Neural progenitor cell (in vitro differentiated cells): ENCODE measurements around the gene KRT37. TPM values are rescaled to one million over a fixed set of nuclear protein-coding genes. Genes with fewer than 3 reads are reported as not detected.

Experiments
- DNase-seq: peaks from one replicate; pipeline ENCODE4 v3.0.0-alpha.2; 2016; ENCODE audit warnings: low spot score
- H2AFZ ChIP-seq: fragments of 200-600 bp; sonication (generic); replicated peaks from 2 replicates; pipeline ENCODE4 v1.6.1; 2016; ENCODE audit warnings: antibody characterized with exemption
- H3F3A ChIP-seq: fragments of 200-600 bp; sonication (generic); 2 replicates; pipeline ENCODE4 v1.6.1; 2016; ENCODE audit warnings: antibody characterized with exemption, low read depth
- H3K27ac ChIP-seq: fragments of 200-600 bp; sonication (generic); 2 replicates; pipeline ENCODE4 v1.5.1; 2016; ENCODE audit warnings: mild to moderate bottlenecking
- H3K27me3 ChIP-seq: fragments of 200-600 bp; sonication (generic); 2 replicates; pipeline ENCODE4 v1.6.1; 2016; ENCODE audit warnings: mild to moderate bottlenecking, moderate library complexity
- H3K36me3 ChIP-seq: fragments of 200-600 bp; sonication (generic); 2 replicates; pipeline ENCODE4 v1.5.1; 2016
- H3K4me1 ChIP-seq: fragments of 200-600 bp; sonication (generic); 2 replicates; pipeline ENCODE4 v1.6.1; 2016; ENCODE audit warnings: mixed run types
- H3K4me2 ChIP-seq: fragments of 200-600 bp; sonication (generic); 2 replicates; pipeline ENCODE4 v1.6.1; 2016
- H3K4me3 ChIP-seq: fragments of 200-600 bp; sonication (generic); 2 replicates; pipeline ENCODE4 v1.5.1; 2016
- H3K79me2 ChIP-seq: fragments of 200-600 bp; sonication (generic); 2 replicates; pipeline ENCODE4 v1.6.1; 2016; ENCODE audit warnings: low read depth
- H3K9ac ChIP-seq: fragments of 200-600 bp; sonication (generic); 2 replicates; pipeline ENCODE4 v1.6.1; 2016
- H3K9me3 ChIP-seq: fragments of 200-600 bp; sonication (generic); 2 replicates; pipeline ENCODE4 v1.5.1; 2016; ENCODE audit warnings: low read depth
- H4K20me1 ChIP-seq: fragments of 200-600 bp; sonication (generic); 2 replicates; pipeline ENCODE4 v1.6.1; 2016; ENCODE audit warnings: low read depth
- H3K27ac Mint-ChIP-seq: 3 replicates; pipeline ENCODE4 v1.8.0; 2021; ENCODE audit warnings: mixed read lengths
- H3K27me3 Mint-ChIP-seq: 2 replicates; pipeline ENCODE4 v1.8.0; 2022; ENCODE audit warnings: low read depth, mild to moderate bottlenecking, inconsistent platforms, moderate library complexity, mixed read lengths; ENCODE audit not compliant: insufficient read depth
- H3K36me3 Mint-ChIP-seq: 3 replicates; pipeline ENCODE4 v1.8.0; 2021; ENCODE audit warnings: mixed read lengths
- H3K4me1 Mint-ChIP-seq: 3 replicates; pipeline ENCODE4 v1.8.0; 2021; ENCODE audit warnings: mixed read lengths
- H3K4me3 Mint-ChIP-seq: 3 replicates; pipeline ENCODE4 v1.8.0; 2021; ENCODE audit warnings: mild to moderate bottlenecking, moderate library complexity, mixed read lengths
- H3K9me3 Mint-ChIP-seq: 3 replicates; pipeline ENCODE4 v1.8.0; 2020; ENCODE audit warnings: mixed read lengths
- EZH2 ChIP-seq: fragments of 200-600 bp; sonication (generic); IDR thresholded peaks from 2 replicates; pipeline ENCODE4 v1.6.1; 2017; ENCODE audit warnings: antibody characterized with exemption, mild to moderate bottlenecking, moderate library complexity
- EZH2phosphoT487 ChIP-seq: fragments of 200-600 bp; sonication (generic); IDR thresholded peaks from 2 replicates; pipeline ENCODE4 v1.6.1; 2017; ENCODE audit warnings: antibody characterized with exemption
- total RNA-seq: library from RNA; depleted of rRNA; stranded (reverse); fragments of >200 nt; gene quantifications from 2 replicates; pipeline ENCODE4 v1.2.3, GENCODE V29; 2015; ENCODE audit warnings: low replicate concordance
- TF ChIP-seq, protein P1 (sequence below): fragments of 200-600 bp; sonication (generic); IDR thresholded peaks from 2 replicates; pipeline ENCODE4 v1.5.1; 2017; ENCODE audit warnings: antibody characterized with exemption, mild to moderate bottlenecking

The KRT37 gene
- not detected in 2 replicates for total RNA-seq

DNA sequence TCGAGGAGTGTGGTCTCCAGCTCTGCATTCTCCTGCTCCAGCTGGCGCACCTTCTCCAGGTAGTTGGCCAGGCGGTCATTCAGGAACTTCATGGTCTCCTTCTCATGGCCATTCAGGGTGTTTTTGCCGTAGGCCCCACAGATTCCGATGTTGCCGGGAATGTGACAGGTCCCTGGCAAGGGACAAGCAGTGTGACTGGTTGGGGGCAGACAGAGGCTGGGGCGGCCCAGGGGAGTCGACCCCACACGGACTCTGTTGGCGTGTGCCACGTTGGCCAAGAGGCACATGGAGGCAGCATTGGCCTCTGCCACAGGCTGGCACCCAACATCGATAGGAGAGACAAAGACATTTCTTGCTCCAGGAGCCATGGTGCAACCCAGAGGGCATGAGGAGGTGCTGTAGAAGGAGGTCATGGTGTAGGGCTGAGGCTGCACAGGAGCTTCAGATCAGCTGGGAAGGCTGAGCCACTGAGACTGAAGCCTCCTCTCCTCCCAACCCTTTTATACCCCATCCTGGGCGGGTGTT lies at the start of gene KRT37:
Gene KRT37, minus strand, starts transcription at position 475 of the 525 bp plus-strand sequence. Its CDS starts 62 bp downstream, at position 413.
- Histone ChIP-seq H3K9me3 (no peaks in the 10 kb centered on the region), H3K27me3 (no peaks in the 10 kb centered on the region), H3K27ac (no peak within 1 kb of the TSS), H3K4me1 (peaks cover 4% of the 10 kb centered on the region), H3K4me3 (no peak within 1 kb of the TSS), H3K9ac (no peak within 1 kb of the TSS), H3K36me3 (no peaks in the 10 kb centered on the region), H2AFZ (no peak within 1 kb of the TSS), H3K4me2 (no peak within 1 kb of the TSS), H3F3A (no peaks in the 10 kb centered on the region), H3K79me2 (no peaks in the 10 kb centered on the region), H4K20me1 (no peaks in the 10 kb centered on the region)
- TF ChIP-seq EZH2phosphoT487 (no peak), EZH2 (no peak)
- TF ChIP-seq, protein P1, sequence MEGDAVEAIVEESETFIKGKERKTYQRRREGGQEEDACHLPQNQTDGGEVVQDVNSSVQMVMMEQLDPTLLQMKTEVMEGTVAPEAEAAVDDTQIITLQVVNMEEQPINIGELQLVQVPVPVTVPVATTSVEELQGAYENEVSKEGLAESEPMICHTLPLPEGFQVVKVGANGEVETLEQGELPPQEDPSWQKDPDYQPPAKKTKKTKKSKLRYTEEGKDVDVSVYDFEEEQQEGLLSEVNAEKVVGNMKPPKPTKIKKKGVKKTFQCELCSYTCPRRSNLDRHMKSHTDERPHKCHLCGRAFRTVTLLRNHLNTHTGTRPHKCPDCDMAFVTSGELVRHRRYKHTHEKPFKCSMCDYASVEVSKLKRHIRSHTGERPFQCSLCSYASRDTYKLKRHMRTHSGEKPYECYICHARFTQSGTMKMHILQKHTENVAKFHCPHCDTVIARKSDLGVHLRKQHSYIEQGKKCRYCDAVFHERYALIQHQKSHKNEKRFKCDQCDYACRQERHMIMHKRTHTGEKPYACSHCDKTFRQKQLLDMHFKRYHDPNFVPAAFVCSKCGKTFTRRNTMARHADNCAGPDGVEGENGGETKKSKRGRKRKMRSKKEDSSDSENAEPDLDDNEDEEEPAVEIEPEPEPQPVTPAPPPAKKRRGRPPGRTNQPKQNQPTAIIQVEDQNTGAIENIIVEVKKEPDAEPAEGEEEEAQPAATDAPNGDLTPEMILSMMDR = no peak
- Mint-ChIP-seq H3K9me3 (no peaks in the 10 kb centered on the region), H3K4me1 (peaks cover 8% of the 10 kb centered on the region), H3K4me3 (no peak within 1 kb of the TSS), H3K27me3 (peaks cover 4% of the 10 kb centered on the region), H3K36me3 (no peaks in the 10 kb centered on the region), H3K27ac (no peak within 1 kb of the TSS)
- DNase-seq = no peak

DNA sequence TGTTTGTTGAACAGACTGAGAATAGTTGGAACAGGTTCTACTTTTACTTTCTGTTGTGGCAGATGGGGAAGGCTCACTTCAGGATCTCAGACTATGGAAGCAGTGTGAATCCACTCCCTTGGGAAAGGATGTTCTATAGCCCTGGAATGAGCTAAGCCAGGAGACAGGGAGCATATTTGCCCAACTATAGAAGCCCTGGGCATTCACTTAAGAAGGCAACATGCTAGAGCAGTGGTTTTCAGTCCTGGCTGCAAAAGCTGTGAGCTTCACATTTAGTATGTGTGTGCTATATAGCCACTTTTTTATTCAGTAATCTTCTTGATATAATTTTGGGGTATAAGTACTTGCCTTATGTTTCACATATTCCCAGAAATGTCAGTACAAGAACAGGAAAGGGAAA lies 44.0 kb upstream of the KRT37 start:
- H3K27ac Mint-ChIP-seq = no peak overlapping the region
- Histone ChIP-seq H3K9me3 (no peaks in the 10 kb centered on the region), H2AFZ (no peak overlapping the region), H3K4me3 (no peak overlapping the region), H3K27me3 (no peaks in the 10 kb centered on the region), H3K27ac (no peak overlapping the region), H4K20me1 (no peaks in the 10 kb centered on the region), H3K9ac (no peak overlapping the region), H3K79me2 (no peaks in the 10 kb centered on the region), H3K36me3 (no peaks in the 10 kb centered on the region), H3K4me2 (no peak overlapping the region), H3K4me1 (no peaks in the 10 kb centered on the region), H3F3A (no peaks in the 10 kb centered on the region)
- TF ChIP-seq EZH2 = no peak
- no peak for TF ChIP-seq EZH2phosphoT487
- TF ChIP-seq, protein P1 = no peak
- DNase-seq = no peak
- H3K9me3 Mint-ChIP-seq = peaks cover 8% of the 10 kb centered on the region
- H3K4me1 Mint-ChIP-seq = no peaks in the 10 kb centered on the region
- no peak overlapping the region for H3K4me3 Mint-ChIP-seq
- no peaks in the 10 kb centered on the region for H3K36me3 Mint-ChIP-seq
- H3K27me3 Mint-ChIP-seq = no peaks in the 10 kb centered on the region

DNA sequence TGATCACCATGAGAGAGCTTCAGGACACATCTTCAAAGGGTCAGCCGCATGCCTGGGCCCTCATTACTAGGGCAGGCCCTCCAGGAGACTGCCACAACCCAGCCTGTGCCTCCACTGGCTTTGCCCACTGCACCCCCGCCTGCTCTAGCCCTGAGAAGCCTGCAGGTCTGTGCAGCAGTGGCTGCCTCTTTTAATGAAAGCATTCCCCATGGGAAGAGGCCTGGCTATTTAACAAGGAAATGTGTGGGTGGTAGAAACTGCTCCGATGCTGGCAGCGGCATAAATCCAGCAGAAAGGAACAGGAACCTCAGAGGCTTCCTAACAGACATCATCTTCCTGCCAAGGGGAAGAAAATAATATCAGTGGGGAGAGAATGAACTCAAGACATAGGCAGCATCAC lies 43.2 kb upstream of the KRT37 start:
- Histone ChIP-seq H3K4me3 (no peak overlapping the region), H2AFZ (no peak overlapping the region), H3K4me2 (no peak overlapping the region), H3K4me1 (no peaks in the 10 kb centered on the region), H3K36me3 (no peaks in the 10 kb centered on the region), H4K20me1 (no peaks in the 10 kb centered on the region), H3K27me3 (no peaks in the 10 kb centered on the region), H3K27ac (no peak overlapping the region), H3K79me2 (no peaks in the 10 kb centered on the region), H3K9me3 (no peaks in the 10 kb centered on the region), H3K9ac (no peak overlapping the region), H3F3A (no peaks in the 10 kb centered on the region)
- no peak overlapping the region for H3K4me3 Mint-ChIP-seq
- peaks cover 8% of the 10 kb centered on the region for H3K9me3 Mint-ChIP-seq
- no peaks in the 10 kb centered on the region for H3K36me3 Mint-ChIP-seq
- no peaks in the 10 kb centered on the region for H3K4me1 Mint-ChIP-seq
- TF ChIP-seq EZH2phosphoT487 = no peak
- TF ChIP-seq, protein P1 = no peak
- TF ChIP-seq EZH2 = no peak
- no peaks in the 10 kb centered on the region for H3K27me3 Mint-ChIP-seq
- no peak overlapping the region for H3K27ac Mint-ChIP-seq
- no peak for DNase-seq
